GM23338 (cell line): ENCODE measurements around the gene UFSP1. TPM values are rescaled to one million over a fixed set of nuclear protein-coding genes. Genes with fewer than 3 reads are reported as not detected.

Experiments
- ATAC-seq: fragments of 200-7000 bp; cut with Tn5 transposase; 3 replicates; pipeline ENCODE4 v1.9.1; 2020
- DNase-seq: peaks from one replicate; pipeline ENCODE4 v3.0.0-alpha.2; 2015; ENCODE audit warnings: low spot score
- H2AFZ ChIP-seq: fragments of 200-600 bp; sonication (generic); 2 replicates; pipeline ENCODE4 v1.8.0; 2016; ENCODE audit warnings: antibody characterized with exemption, mild to moderate bottlenecking, moderate library complexity
- H3F3A ChIP-seq: fragments of 200-600 bp; sonication (generic); replicated peaks from 2 replicates; pipeline ENCODE4 v1.8.0; 2017; ENCODE audit warnings: antibody characterized with exemption, mixed run types, low read depth
- H3K27ac ChIP-seq: fragments of 200-600 bp; sonication (generic); 2 replicates; pipeline ENCODE4 v1.6.1; 2016; ENCODE audit warnings: low read depth
- H3K27me3 ChIP-seq: fragments of 200-600 bp; sonication (generic); 2 replicates; pipeline ENCODE4 v1.8.0; 2016; ENCODE audit warnings: mild to moderate bottlenecking, mixed run types, moderate library complexity; ENCODE audit not compliant: insufficient read depth
- H3K36me3 ChIP-seq: fragments of 200-600 bp; sonication (generic); 2 replicates; pipeline ENCODE4 v1.8.0; 2016; ENCODE audit warnings: mild to moderate bottlenecking; ENCODE audit not compliant: insufficient read depth
- H3K4me1 ChIP-seq: fragments of 200-600 bp; sonication (generic); 2 replicates; pipeline ENCODE4 v1.8.0; 2016; ENCODE audit warnings: mild to moderate bottlenecking, moderate library complexity; ENCODE audit not compliant: insufficient read depth
- H3K4me2 ChIP-seq: fragments of 200-600 bp; sonication (generic); 2 replicates; pipeline ENCODE4 v1.7.1; 2017; ENCODE audit warnings: mixed run types
- H3K4me3 ChIP-seq: fragments of 200-600 bp; sonication (generic); 2 replicates; pipeline ENCODE4 v1.6.1; 2016; ENCODE audit warnings: mixed run types
- H3K79me2 ChIP-seq: fragments of 200-600 bp; sonication (generic); replicated peaks from 2 replicates; pipeline ENCODE4 v1.8.0; 2017; ENCODE audit warnings: mild to moderate bottlenecking; ENCODE audit not compliant: insufficient read depth
- H3K9me2 ChIP-seq: fragments of 200-600 bp; sonication (generic); 2 replicates; pipeline ENCODE4 v1.8.0; 2017; ENCODE audit not compliant: insufficient read depth
- H4K20me1 ChIP-seq: fragments of 200-600 bp; sonication (generic); replicated peaks from 2 replicates; pipeline ENCODE4 v1.8.0; 2017; ENCODE audit warnings: mild to moderate bottlenecking; ENCODE audit not compliant: insufficient read depth
- H3K27ac Mint-ChIP-seq: 2 replicates; pipeline ENCODE4 v1.8.0; 2020; ENCODE audit warnings: inconsistent platforms, mild to moderate bottlenecking, moderate library complexity, mixed read lengths
- H3K27me3 Mint-ChIP-seq: 3 replicates; pipeline ENCODE4 v1.8.0; 2022; ENCODE audit warnings: low read depth, mild to moderate bottlenecking, moderate library complexity, mixed read lengths, inconsistent platforms; ENCODE audit not compliant: insufficient read depth, poor library complexity
- H3K36me3 Mint-ChIP-seq: 3 replicates; pipeline ENCODE4 v1.8.0; 2021; ENCODE audit warnings: low read depth, mild to moderate bottlenecking, inconsistent platforms, moderate library complexity, mixed read lengths
- H3K4me1 Mint-ChIP-seq: 3 replicates; pipeline ENCODE4 v1.8.0; 2020; ENCODE audit warnings: mild to moderate bottlenecking, inconsistent platforms, mixed read lengths
- H3K4me3 Mint-ChIP-seq: 3 replicates; pipeline ENCODE4 v1.8.0; 2021; ENCODE audit warnings: moderate library complexity, mild to moderate bottlenecking, inconsistent platforms, mixed read lengths
- H3K9me3 Mint-ChIP-seq: 3 replicates; pipeline ENCODE4 v1.8.0; 2020; ENCODE audit warnings: moderate library complexity, mild to moderate bottlenecking, inconsistent platforms, mixed read lengths
- CREB1 ChIP-seq: fragments of 250-450 bp; sonication (Bioruptor Pico); IDR thresholded peaks from 2 replicates; pipeline ENCODE4 v1.5.0; 2020; ENCODE audit warnings: low read depth, mild to moderate bottlenecking, moderate library complexity
- CTCF ChIP-seq, 2 experiments: fragments of 200-600 bp in 1 of 2; sonication (generic) in 1 of 2; conservative IDR thresholded peaks; 2 replicates each; pipeline versions ENCODE4 v1.5.1 to v1.6.1; 2016 to 2017; ENCODE audit warnings: antibody characterized with exemption in 2 of 2, low read depth in 2 of 2, mild to moderate bottlenecking in 2 of 2, moderate library complexity in 1 of 2
- ETS1 ChIP-seq: IDR thresholded peaks from 2 replicates; pipeline ENCODE4 v1.6.1; 2016; ENCODE audit warnings: antibody characterized with exemption
- EZH2 ChIP-seq: fragments of 200-600 bp; sonication (generic); IDR thresholded peaks from one replicate; pipeline ENCODE4 v1.8.0; 2017; ENCODE audit warnings: antibody characterized with exemption, mild to moderate bottlenecking, low read depth; ENCODE audit not compliant: unreplicated experiment
- EZH2phosphoT487 ChIP-seq: fragments of 200-600 bp; sonication (generic); IDR thresholded peaks from one replicate; pipeline ENCODE4 v1.8.1; 2018; ENCODE audit warnings: antibody characterized with exemption; ENCODE audit not compliant: unreplicated experiment
- JUNB ChIP-seq: IDR thresholded peaks from one replicate; pipeline ENCODE4 v1.6.1; 2016; ENCODE audit warnings: antibody characterized with exemption; ENCODE audit not compliant: unreplicated experiment
- NANOG ChIP-seq: IDR thresholded peaks from 2 replicates; pipeline ENCODE4 v1.6.1; 2016; ENCODE audit warnings: antibody characterized with exemption, borderline replicate concordance
- POLR2AphosphoS5 ChIP-seq: IDR thresholded peaks from 2 replicates; pipeline ENCODE4 v1.6.1; 2016; ENCODE audit warnings: antibody characterized with exemption, low read depth
- REST ChIP-seq: IDR thresholded peaks from one replicate; pipeline ENCODE4 v1.6.1; 2018; ENCODE audit warnings: antibody characterized with exemption; ENCODE audit not compliant: unreplicated experiment
- STAT1 ChIP-seq: IDR thresholded peaks from one replicate; pipeline ENCODE4 v1.6.1; 2016; ENCODE audit warnings: antibody characterized with exemption; ENCODE audit not compliant: unreplicated experiment
- ZNF114 ChIP-seq: fragments of 250-450 bp; sonication (Bioruptor Pico); IDR thresholded peaks from 2 replicates; pipeline ENCODE4 v1.5.0; 2020; ENCODE audit warnings: mild to moderate bottlenecking, moderate library complexity
- ZNF331 ChIP-seq: fragments of 250-450 bp; sonication (Bioruptor Pico); IDR thresholded peaks from 2 replicates; pipeline ENCODE4 v1.5.0; 2020; ENCODE audit warnings: low read depth, mild to moderate bottlenecking, moderate library complexity
- ZNF462 ChIP-seq: fragments of 250-450 bp; sonication (Bioruptor Pico); IDR thresholded peaks from 2 replicates; pipeline ENCODE4 v1.5.0; 2020; ENCODE audit warnings: mild to moderate bottlenecking, moderate library complexity
- polyA plus RNA-seq: library from polyadenylated mRNA; unstranded; fragments of >200 nt; fragmentation: Nextera tagmentation; extraction: Ambion mirVana; gene quantifications from 2 replicates; pipeline ENCODE4 v1.2.1, GENCODE V29; 2016
- total RNA-seq: library from RNA; depleted of rRNA; stranded (reverse); fragments of >200 nt; shearing (Covaris generic); gene quantifications from 2 replicates; pipeline ENCODE4 v1.2.3, GENCODE V29; 2014

Gene UFSP1
- total and polyA plus RNA-seq, 2 experiments from 2014 or later = 2.0 to 11.8 TPM

GRCh38 chr7:100881136-100881535 is 8.4 kb downstream of the UFSP1 start:
- Histone ChIP-seq H3K79me2 (peaks cover 68% of the 10 kb centered on the region), H3F3A (peaks cover 41% of the 10 kb centered on the region), H3K4me3 (no peak overlapping the region), H3K27ac (no peak overlapping the region), H3K4me2 (no peak overlapping the region), H3K4me1 (peaks cover 6% of the 10 kb centered on the region), H3K9me2 (no peaks in the 10 kb centered on the region), H4K20me1 (peaks cover 58% of the 10 kb centered on the region), H2AFZ (no peak overlapping the region), H3K27me3 (no peaks in the 10 kb centered on the region), H3K36me3 (peaks cover 61% of the 10 kb centered on the region)
- no peak for DNase-seq
- no peak for ATAC-seq
- Mint-ChIP-seq H3K9me3 (no peaks in the 10 kb centered on the region; the same call in 2 of the 3 replicates), H3K36me3 (peaks cover 95% of the 10 kb centered on the region), H3K27me3 (peaks cover 10% of the 10 kb centered on the region), H3K4me3 (peak overlapping the region; percentile 14; the same call in 1 of the 3 replicates), H3K27ac (no peak overlapping the region), H3K4me1 (peaks cover 33% of the 10 kb centered on the region)
- TF ChIP-seq POLR2AphosphoS5 (no peak), CREB1 (CRISPR knock-in tag) (no peak), JUNB (no peak), EZH2phosphoT487 (no peak), CTCF (conservative IDR thresholded peaks at IDR 0.05; ENCODE audit: low read depth in 2 of 2) (no peak), ZNF462 (CRISPR knock-in tag) (no peak), STAT1 (no peak), NANOG (no peak), REST (no peak), EZH2 (no peak), ETS1 (no peak), ZNF114 (CRISPR knock-in tag) (no peak), ZNF331 (CRISPR knock-in tag) (no peak)
